ENCODE measurements around the gene C1QTNF6. TPM values are rescaled to one million over a fixed set of nuclear protein-coding genes. Genes with fewer than 3 reads are reported as not detected.

Gene C1QTNF6
- total and polyA plus RNA-seq, 7 experiments from 2014 or later = 1.1 to 27.6 (median 14.5) TPM

- Mint-ChIP-seq H3K27me3 (peaks cover 0 to under 1% (median 0%) of the 10 kb centered on the region in 5 donors), H3K4me1 (peaks cover 11 to 38% (median 23%) of the 10 kb centered on the region in 7 donors), H3K9me3 (no peaks in the 10 kb centered on the region), H3K27ac (no peak overlapping the region), H3K36me3 (peaks cover 0 to 3% (median 0%) of the 10 kb centered on the region in 5 donors), H3K4me3 (no peak overlapping the region)
- intact Hi-C loops (cut with micrococcal nuclease) = no loop called here
- ChIA-PET CTCF (no interaction called here), POLR2A (no interaction called here)
- no peak overlapping the region for H3K27ac ChIP-seq (ENCODE audit: low read depth, low read length)
- H3K4me1 ChIP-seq (ENCODE audit: control insufficient read depth in 2 of 2, insufficient read depth in 2 of 2, low read length in 2 of 2) = peaks cover 14 to 48% of the 10 kb centered on the region in 2 donors
- ATAC-seq (no peak), DNase-seq (no peak)
- H3K27me3 ChIP-seq (ENCODE audit: control insufficient read depth in 2 of 2, insufficient read depth in 2 of 2, low read length in 2 of 2) = no peaks in the 10 kb centered on the region
- no peaks in the 10 kb centered on the region for H3K36me3 ChIP-seq (ENCODE audit: control insufficient read depth in 2 of 3, insufficient read depth in 3 of 3, low read length in 3 of 3)
- H3K9me3 ChIP-seq (ENCODE audit: control insufficient read depth in 2 of 3, low read length in 3 of 3) = no peaks in the 10 kb centered on the region
- no peak overlapping the region for H3K4me3 ChIP-seq (ENCODE audit: low read length)
Measured at GRCh38 chr22:37182949-37183245, 5.2 kb downstream of the C1QTNF6 start.

GRCh38 chr22:37182101-37182948 is 5.7 kb downstream of the C1QTNF6 start:
- peak overlapping the region in 1 of 9 donors; percentile 4 for H3K27ac Mint-ChIP-seq
- ChIA-PET POLR2A (interaction anchor here (0.6 kb wide), 1 partner anchor 26 kb away, joined by 3 read pairs; no protein-coding TSS in a partner anchor), CTCF (interaction anchor here (0.5 kb wide), 1 partner anchor 17 kb away, joined by 4 read pairs; no protein-coding TSS in a partner anchor)
- peaks cover 0 to 6% (median 0%) of the 10 kb centered on the region in 5 donors for H3K27me3 Mint-ChIP-seq
- H3K27me3 ChIP-seq (ENCODE audit: control insufficient read depth in 2 of 2, insufficient read depth in 2 of 2, low read length in 2 of 2) = no peaks in the 10 kb centered on the region
- H3K4me1 ChIP-seq (ENCODE audit: control insufficient read depth in 2 of 2, insufficient read depth in 2 of 2, low read length in 2 of 2) = peaks cover 14 to 42% of the 10 kb centered on the region in 2 donors
- ATAC-seq (no peak), DNase-seq (no peak)
- H3K27ac ChIP-seq (ENCODE audit: low read depth, low read length) = no peak overlapping the region
- H3K9me3 ChIP-seq (ENCODE audit: control insufficient read depth in 2 of 3, low read length in 3 of 3) = no peaks in the 10 kb centered on the region
- peaks cover 17 to 38% (median 27%) of the 10 kb centered on the region in 7 donors for H3K4me1 Mint-ChIP-seq
- H3K36me3 Mint-ChIP-seq = peaks cover 0 to 3% (median 0%) of the 10 kb centered on the region in 5 donors
- no peaks in the 10 kb centered on the region for H3K36me3 ChIP-seq (ENCODE audit: control insufficient read depth in 2 of 3, insufficient read depth in 3 of 3, low read length in 3 of 3)
- H3K9me3 Mint-ChIP-seq = peaks cover 0 to 1% (median 0%) of the 10 kb centered on the region in 11 donors
- H3K4me3 Mint-ChIP-seq = no peak overlapping the region
- intact Hi-C loops (cut with micrococcal nuclease) = no loop called here
- H3K4me3 ChIP-seq (ENCODE audit: low read length) = no peak overlapping the region

- ATAC-seq = no peak
- no peaks in the 10 kb centered on the region for H3K9me3 ChIP-seq (ENCODE audit: control insufficient read depth in 2 of 3, low read length in 3 of 3)
- Mint-ChIP-seq H3K36me3 (peaks cover 0 to 3% (median 0%) of the 10 kb centered on the region in 5 donors), H3K9me3 (peaks cover 0 to 1% (median 0%) of the 10 kb centered on the region in 11 donors), H3K4me1 (peaks cover 20 to 40% (median 27%) of the 10 kb centered on the region in 7 donors), H3K27me3 (peaks cover 0 to 6% (median 0%) of the 10 kb centered on the region in 5 donors), H3K27ac (peak overlapping the region in 4 of 9 donors; percentile 4 to 43 (median 28)), H3K4me3 (no peak overlapping the region)
- H3K27me3 ChIP-seq (ENCODE audit: control insufficient read depth in 2 of 2, insufficient read depth in 2 of 2, low read length in 2 of 2) = no peaks in the 10 kb centered on the region
- H3K4me3 ChIP-seq (ENCODE audit: low read length) = no peak overlapping the region
- CTCF ChIA-PET = interaction anchor here (0.5 kb wide), 1 partner anchor 18 kb away, joined by 4 read pairs; no protein-coding TSS in a partner anchor
- no peak overlapping the region for H3K27ac ChIP-seq (ENCODE audit: low read depth, low read length)
- DNase-seq = no peak
- intact Hi-C loops (cut with micrococcal nuclease) = no loop called here
- no peaks in the 10 kb centered on the region for H3K36me3 ChIP-seq (ENCODE audit: control insufficient read depth in 2 of 3, insufficient read depth in 3 of 3, low read length in 3 of 3)
- H3K4me1 ChIP-seq (ENCODE audit: control insufficient read depth in 2 of 2, insufficient read depth in 2 of 2, low read length in 2 of 2) = peaks cover 15 to 36% of the 10 kb centered on the region in 2 donors
- POLR2A ChIA-PET = interaction anchor here (0.6 kb wide), 1 partner anchor 25 kb away, joined by 3 read pairs; no protein-coding TSS in a partner anchor
Measured at GRCh38 chr22:37181681-37182080, 6.4 kb downstream of the C1QTNF6 start.

DNA sequence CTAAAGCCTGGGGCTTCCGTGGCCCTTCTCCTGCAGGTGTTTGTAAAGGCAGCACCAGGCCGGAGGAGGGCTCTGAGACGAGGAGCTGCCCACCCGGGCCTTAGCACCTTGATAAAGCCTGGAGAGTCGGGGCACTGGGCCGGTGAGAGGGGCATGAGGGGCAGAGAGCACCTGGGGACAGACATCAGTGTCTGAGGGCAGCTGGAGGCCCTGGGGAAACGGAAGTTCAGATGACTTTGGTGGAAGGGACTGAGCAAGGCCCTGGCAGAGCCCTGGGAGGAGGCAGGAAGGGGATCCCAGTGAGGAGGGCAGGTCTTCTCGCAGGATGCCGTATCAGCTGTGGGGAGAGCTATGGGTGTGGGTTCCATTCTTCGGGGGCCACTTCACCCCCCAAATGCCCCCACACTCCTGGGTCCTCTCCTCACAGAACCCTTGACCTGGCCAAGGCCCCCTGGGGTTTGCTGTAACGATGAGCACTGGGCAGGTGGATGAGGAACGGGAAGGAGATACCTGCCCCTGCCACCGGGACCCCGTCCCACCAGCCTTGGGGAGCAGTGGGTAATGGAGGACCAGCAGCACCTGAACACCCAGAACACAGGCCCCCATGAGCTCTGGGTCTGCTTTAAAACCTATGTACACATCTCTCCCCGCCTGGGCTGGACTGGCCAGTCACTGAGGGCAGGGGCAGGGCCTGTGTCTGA is 7.4 kb downstream of the C1QTNF6 start:
- H3K9me3 Mint-ChIP-seq = peaks cover 0 to 3% (median 0%) of the 10 kb centered on the region in 11 donors
- ChIA-PET POLR2A (interaction anchor here (0.7 to 1.1 kb wide), 2 partner anchors 9 to 19 kb away, joined by 3 read pairs; no protein-coding TSS in a partner anchor), CTCF (interaction anchor here (0.6 kb wide), 2 partner anchors 39 to 1420 kb away, joined by 3 to 4 read pairs; no protein-coding TSS in a partner anchor)
- H3K27ac Mint-ChIP-seq = peak overlapping the region in 1 of 9 donors; percentile 33
- intact Hi-C loops (cut with micrococcal nuclease) = no loop called here
- Histone ChIP-seq H3K9me3 (ENCODE audit: control insufficient read depth in 2 of 3, low read length in 3 of 3) (no peaks in the 10 kb centered on the region), H3K36me3 (ENCODE audit: control insufficient read depth in 2 of 3, insufficient read depth in 3 of 3, low read length in 3 of 3) (no peaks in the 10 kb centered on the region), H3K4me3 (ENCODE audit: low read length) (no peak overlapping the region), H3K27me3 (ENCODE audit: control insufficient read depth in 2 of 2, insufficient read depth in 2 of 2, low read length in 2 of 2) (no peaks in the 10 kb centered on the region), H3K4me1 (ENCODE audit: control insufficient read depth in 2 of 2, insufficient read depth in 2 of 2, low read length in 2 of 2) (peaks cover 12 to 26% of the 10 kb centered on the region in 2 donors), H3K27ac (ENCODE audit: low read depth, low read length) (no peak overlapping the region)
- no peak overlapping the region for H3K4me3 Mint-ChIP-seq
- H3K36me3 Mint-ChIP-seq = peaks cover 0 to 3% (median 0%) of the 10 kb centered on the region in 5 donors
- no peak for DNase-seq
- peaks cover 0 to 6% (median 0%) of the 10 kb centered on the region in 5 donors for H3K27me3 Mint-ChIP-seq
- ATAC-seq = no peak
- H3K4me1 Mint-ChIP-seq = peaks cover 15 to 40% (median 26%) of the 10 kb centered on the region in 7 donors

- no peak for DNase-seq
Measured at GRCh38 chr22:37179622-37180420, 8.2 kb downstream of the C1QTNF6 start.

DNA sequence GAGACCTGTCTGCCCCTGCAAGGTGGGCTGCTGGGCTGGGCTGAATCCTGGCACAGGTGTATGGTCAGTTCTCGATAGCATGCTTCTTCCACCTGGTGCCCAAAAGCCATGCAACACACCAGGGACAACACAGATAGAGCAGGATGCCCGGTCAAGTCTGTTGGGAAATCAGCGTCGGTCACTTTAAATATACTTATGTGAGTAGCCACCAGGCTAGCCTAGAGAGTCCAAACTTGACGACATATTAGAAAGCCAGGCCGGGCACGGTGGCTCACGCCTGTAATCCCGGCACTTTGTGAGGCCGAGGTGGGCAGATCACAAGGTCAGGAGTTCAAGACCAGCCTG is 8.9 kb downstream of the C1QTNF6 start:
- Histone ChIP-seq H3K4me1 (ENCODE audit: control insufficient read depth in 2 of 2, insufficient read depth in 2 of 2, low read length in 2 of 2) (peaks cover 11 to 13% of the 10 kb centered on the region in 2 donors), H3K36me3 (ENCODE audit: control insufficient read depth in 2 of 3, insufficient read depth in 3 of 3, low read length in 3 of 3) (no peaks in the 10 kb centered on the region), H3K27ac (ENCODE audit: low read depth, low read length) (no peak overlapping the region), H3K27me3 (ENCODE audit: control insufficient read depth in 2 of 2, insufficient read depth in 2 of 2, low read length in 2 of 2) (no peaks in the 10 kb centered on the region), H3K4me3 (ENCODE audit: low read length) (no peak overlapping the region), H3K9me3 (ENCODE audit: control insufficient read depth in 2 of 3, low read length in 3 of 3) (no peaks in the 10 kb centered on the region)
- H3K4me3 Mint-ChIP-seq = no peak overlapping the region
- H3K4me1 Mint-ChIP-seq = peaks cover 15 to 31% (median 22%) of the 10 kb centered on the region in 7 donors
- H3K9me3 Mint-ChIP-seq = peaks cover 0 to 3% (median 0%) of the 10 kb centered on the region in 11 donors
- ChIA-PET POLR2A (interaction anchor here (1.2 kb wide), 1 partner anchor 11 kb away, joined by 3 read pairs; no protein-coding TSS in a partner anchor), CTCF (interaction anchor here (1.3 kb wide), 1 partner anchor 13 kb away, joined by 3 read pairs; no protein-coding TSS in a partner anchor)
- peaks cover 0 to 3% (median 0%) of the 10 kb centered on the region in 5 donors for H3K36me3 Mint-ChIP-seq
- no peak for DNase-seq
- peaks cover 0 to 6% (median 0%) of the 10 kb centered on the region in 5 donors for H3K27me3 Mint-ChIP-seq
- no peak for ATAC-seq
- no peak overlapping the region for H3K27ac Mint-ChIP-seq
- intact Hi-C loops (cut with micrococcal nuclease) = no loop called here

More at GRCh38 chr22:37179622-37180420, 8.2 kb downstream of the C1QTNF6 start:
- no peak for ATAC-seq
- POLR2A ChIA-PET = no interaction called here
- intact Hi-C loops (cut with micrococcal nuclease) = no loop called here
- Histone ChIP-seq H3K36me3 (ENCODE audit: control insufficient read depth in 2 of 3, insufficient read depth in 3 of 3, low read length in 3 of 3) (no peaks in the 10 kb centered on the region), H3K27me3 (ENCODE audit: control insufficient read depth in 2 of 2, insufficient read depth in 2 of 2, low read length in 2 of 2) (no peaks in the 10 kb centered on the region), H3K9me3 (ENCODE audit: control insufficient read depth in 2 of 3, low read length in 3 of 3) (no peaks in the 10 kb centered on the region), H3K27ac (ENCODE audit: low read depth, low read length) (no peak overlapping the region), H3K4me1 (ENCODE audit: control insufficient read depth in 2 of 2, insufficient read depth in 2 of 2, low read length in 2 of 2) (peaks cover 11 to 18% of the 10 kb centered on the region in 2 donors), H3K4me3 (ENCODE audit: low read length) (no peak overlapping the region)
- peak overlapping the region in 1 of 9 donors; percentile 8 for H3K27ac Mint-ChIP-seq
- peaks cover 0 to 3% (median 0%) of the 10 kb centered on the region in 11 donors for H3K9me3 Mint-ChIP-seq
- peaks cover 0 to 6% (median 0%) of the 10 kb centered on the region in 5 donors for H3K27me3 Mint-ChIP-seq
- peaks cover 0 to 3% (median 0%) of the 10 kb centered on the region in 5 donors for H3K36me3 Mint-ChIP-seq
- CTCF ChIA-PET = interaction anchor here (0.6 to 1.3 kb wide), 3 partner anchors 14 to 1421 kb away, joined by 3 to 4 read pairs (median 3); no protein-coding TSS in a partner anchor
- peaks cover 15 to 33% (median 22%) of the 10 kb centered on the region in 7 donors for H3K4me1 Mint-ChIP-seq
- no peak overlapping the region for H3K4me3 Mint-ChIP-seq

All from naive thymus-derived CD4-positive, alpha-beta T cell (primary cell).